ENCODE measurements around the gene HIVEP3. TPM values are rescaled to one million over a fixed set of nuclear protein-coding genes. Genes with fewer than 3 reads are reported as not detected.

The HIVEP3 gene
- total RNA-seq, 1 donor from 2014 or later, result 21.5 TPM

DNA sequence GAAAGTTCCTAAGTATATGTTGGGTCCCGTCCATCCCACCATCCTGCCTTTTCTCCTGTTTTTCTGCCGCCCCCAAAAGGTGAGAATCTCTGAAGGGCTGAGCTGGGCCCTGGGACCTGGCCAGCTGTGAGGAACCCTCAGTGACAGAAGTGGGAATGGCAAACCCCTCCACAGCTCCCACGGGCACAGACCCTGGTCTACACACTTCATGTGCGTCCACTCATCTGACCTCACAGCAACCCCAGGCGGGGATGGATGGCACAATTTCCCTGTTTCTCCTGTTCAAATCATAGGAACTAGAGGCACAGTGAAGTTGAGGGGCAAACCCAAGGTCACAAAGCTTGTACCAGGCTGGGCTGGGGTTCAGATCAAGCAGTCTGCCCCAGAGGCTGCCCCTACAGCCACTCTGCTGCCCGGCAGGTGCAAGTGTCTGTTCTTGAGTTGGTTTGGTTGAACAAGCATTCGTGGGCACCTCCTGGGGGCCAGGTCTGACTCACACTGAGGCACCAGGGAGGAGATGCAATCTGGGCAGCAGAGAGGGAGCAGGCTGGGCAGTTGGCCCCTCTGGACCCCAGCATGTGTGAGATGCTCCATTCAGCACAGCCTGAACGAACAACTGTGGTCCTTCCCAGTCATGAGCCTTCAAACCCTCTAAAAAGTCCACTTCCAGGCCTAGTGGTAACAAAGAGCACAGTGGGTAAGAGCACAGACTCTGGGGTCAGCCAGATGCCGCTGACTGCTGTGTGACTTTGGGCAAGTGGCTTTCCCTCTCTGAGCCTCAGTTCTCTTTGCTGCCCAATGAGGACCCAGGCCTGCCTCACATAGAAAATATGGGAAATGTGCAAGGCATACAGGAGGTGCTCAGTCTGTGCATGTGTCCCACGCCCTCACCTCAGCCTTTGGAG is 438.3 kb downstream of the HIVEP3 start:
- DNase-seq, result no peak

DNA sequence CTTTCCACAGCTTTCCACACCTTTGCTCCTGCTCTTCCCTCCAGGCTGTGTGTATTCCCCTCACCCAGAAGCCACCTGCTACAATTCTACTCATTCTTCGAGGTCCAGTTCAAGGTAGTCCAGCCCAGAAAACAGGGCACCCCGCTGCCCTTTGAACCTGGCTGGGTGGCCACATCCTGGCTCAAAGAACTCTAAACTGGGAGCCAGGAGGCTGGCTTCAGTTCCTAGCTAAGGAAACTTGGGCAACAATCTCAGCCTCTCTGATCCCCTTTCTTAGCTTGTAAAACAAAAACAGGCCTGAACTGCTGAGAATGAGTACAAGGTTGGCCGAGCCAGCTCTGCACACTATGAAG is 438.9 kb downstream of the HIVEP3 start:
- DNase-seq, result no peak

DNA sequence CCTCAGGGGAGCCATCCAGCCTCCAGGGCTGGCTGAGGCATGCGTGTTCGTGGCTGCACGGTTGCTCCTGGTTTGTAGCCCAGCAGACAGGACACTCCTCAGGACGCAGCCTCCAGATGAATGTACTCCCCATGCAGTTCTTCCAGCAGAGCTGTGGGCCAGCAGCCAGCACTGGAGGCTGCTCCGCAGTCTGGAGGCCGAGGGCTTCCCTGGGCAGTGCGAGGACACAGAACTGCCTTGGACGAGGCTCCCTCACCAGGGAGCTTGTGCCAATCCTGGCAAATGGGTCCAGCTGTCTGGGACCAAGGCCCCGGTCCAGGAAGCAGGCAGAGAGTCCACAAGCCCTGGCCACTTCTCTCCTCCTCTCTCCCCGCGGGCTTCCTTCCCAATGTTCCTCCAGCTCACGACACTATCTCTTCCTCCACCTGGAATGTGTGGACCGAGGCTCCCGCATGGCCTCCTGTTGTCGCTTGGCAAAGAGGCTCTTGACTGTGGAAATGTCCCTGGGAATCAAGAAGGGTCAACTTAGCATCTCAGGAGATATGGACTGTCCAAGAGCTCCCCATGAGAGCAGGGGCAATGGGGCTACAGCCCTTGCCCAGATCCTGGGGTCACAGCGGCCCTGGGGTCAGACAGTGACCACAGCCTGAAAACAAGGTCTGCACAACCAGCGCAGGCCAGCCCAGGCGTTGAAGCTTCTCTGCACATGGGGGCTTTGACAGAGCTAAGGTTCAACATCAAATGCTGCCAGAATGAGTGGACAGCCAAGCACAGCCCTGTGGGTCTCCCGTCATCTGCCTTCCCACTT is 439.5 kb downstream of the HIVEP3 start:
- DNase-seq, result no peak

DNA sequence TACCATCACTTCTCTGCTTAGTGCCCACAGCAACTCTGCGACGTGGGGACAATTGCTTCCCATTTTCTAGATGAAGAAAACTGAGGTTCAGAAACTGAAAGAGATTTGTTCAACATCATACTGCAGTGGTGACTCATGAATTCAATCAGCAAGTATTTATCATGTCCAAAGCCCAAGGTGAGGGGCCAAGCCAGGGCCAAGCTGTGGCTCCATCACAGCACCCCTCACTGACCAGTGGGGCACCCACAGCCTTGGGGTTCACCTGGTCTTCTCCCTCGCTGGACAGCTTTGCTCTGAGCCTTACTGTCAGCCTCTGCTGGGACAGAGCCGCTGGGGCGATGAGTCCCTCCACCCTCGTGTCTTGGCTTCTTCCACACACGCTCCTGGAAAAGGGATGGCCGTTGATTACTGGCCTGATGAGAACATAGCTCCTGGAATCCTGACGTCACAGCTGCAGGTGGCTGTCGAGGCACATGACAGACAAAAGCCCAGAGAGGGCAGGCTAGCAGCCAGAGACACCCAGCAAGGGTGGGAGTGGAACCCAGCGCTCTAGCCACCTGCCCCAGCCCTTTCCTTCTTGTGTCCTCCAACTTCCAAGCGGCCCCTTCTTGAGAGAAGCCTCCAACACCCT is 440.5 kb downstream of the HIVEP3 start:
- no peak for DNase-seq

DNA sequence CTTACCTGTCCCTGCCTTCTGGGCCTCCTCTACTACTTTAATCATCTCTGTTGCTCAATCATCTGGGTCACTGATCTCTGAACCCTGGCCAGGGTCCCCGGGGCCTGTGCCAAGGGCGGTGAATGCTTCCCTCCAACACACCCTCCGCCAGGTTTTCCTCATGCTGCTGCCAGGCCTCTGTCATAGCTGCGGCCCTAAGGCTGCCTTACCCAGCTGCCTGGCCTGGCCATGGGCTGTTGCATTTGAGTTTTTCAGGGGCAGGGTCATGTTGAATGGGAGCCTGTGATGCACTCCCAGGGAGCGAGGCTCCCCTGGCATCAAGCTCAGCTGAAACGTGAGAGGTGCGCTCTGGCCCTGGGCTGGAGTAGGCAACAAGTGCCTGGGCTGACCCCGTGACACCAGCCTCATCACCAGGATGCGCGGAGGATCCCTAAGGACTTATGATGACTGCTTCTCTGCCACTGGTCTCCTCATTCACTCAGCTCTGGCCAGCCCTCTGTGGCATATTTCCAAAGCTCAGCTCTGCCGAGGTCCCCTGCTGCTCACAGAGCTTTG is 441.8 kb downstream of the HIVEP3 start:
- no peak for DNase-seq

DNA sequence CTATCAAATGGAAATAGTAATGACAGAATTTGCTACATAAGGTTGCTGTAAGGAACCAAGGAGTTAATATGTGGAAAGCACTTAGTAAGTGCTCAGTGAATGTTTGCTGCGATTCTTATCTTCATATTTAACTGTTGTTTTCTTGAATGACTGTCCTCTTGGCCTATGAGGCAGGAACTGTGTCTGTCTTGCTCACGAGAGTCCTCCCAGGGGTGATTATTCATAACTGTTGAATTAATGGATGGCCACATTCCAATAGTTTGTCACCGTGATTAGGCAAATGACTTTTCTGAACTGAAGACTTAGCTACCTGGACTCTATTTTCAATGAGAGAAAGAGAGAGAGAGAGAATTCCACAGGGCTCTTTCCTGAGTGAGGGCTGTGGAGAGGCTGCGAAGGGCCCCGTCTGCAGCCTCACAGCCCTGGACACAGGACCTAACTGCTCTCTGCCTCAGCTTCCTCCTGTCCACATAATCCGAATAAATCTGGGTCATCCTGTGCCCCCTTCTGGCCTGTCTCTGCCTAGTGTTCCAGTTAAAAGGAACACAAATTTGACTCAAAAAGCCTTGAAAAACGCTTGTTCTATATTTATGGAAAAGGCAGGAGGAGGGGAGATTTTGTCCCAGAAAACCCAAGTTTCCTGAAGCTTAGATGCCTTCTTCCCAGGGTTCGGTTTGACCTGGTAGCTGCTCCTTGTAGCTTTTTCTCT is 442.7 kb downstream of the HIVEP3 start:
- no peak for DNase-seq

DNA sequence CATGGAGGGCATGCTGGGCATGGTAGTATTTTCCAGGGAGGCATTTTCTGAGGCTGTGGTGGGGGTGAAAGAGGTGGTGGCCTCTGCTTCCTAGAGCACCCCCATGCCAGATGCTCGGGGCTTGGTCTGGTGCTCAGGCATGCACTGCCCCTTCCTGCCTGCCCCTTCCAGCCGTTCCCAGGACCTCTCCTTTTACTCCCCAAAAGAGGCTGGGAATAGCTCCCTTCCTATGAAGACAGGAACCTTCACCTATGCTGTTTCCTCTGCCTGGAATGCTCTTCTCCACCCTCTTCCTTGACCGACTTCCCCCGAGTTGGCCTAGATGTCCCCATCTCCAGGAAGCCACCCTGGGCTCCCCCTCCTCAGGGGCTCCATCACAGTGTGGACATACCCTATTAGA is 443.4 kb downstream of the HIVEP3 start:
- DNase-seq, result no peak

DNA sequence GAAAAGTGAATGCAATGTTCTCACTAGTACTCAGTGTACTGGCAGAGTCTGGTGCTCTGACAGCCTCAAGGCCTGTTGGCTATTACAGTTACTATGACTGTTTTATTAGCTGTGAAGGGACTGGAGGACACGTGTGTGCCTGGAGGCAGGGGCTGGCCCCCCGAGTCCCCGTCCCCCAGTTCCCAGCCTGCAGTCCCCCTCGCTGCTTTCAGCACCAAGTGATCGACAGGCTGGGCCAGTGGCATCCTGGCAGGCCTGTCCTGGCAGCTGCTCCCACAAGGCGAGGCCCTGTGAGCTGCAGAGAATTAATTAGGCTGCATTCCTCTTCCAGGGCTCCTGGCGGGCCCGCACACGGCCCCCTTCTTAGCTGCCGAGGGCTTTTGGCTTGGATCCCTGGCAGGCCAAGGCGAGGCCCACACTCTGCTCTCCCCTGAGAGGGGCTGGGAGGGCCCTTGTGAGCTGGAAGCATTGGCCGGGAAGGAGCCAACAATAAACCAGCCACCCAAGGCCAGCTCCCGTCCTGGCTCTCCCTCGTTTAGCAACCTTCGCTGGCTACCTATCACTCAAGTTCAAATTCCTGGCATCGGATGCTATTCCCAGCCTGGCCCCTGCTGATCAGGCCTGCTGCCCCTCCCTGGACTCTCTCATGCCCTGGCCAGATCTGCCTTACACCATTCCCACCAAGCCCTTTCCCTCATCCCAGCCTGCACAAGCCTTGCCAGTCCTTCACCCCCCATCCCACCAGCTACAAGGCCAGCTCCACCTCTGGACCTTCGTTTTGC is 444.0 kb downstream of the HIVEP3 start:
- DNase-seq, result no peak

DNA sequence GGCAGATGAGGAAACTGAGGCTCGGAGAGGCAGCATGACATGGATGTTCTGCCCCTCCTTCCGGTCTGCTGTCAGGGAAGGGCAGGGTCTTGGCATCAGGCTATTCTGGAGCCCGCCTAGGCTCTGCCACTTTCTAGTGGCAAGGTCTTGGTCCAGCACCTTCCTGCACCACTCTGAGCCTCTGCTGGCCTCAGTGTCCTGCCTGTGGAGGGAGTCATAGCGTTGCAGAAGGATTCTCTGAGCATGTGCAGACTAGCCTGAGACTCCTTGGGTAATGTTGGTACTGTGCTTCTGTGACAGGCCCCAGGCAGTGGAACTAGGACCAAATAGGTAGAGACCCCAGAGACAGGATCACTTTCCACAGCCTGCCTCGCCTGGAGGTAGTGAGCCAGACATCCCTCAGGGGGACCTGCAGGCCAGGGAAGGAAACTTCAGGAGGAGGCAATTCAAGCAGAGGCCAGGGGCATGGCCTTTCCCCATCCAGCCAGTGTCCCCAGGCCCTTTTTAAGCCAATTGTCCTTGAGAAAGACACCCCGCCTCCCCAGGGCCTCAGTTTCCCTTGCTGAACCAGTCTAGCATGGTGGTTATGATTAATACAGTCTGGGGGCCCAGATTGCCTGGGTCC is 444.9 kb downstream of the HIVEP3 start:
- no peak for DNase-seq

DNA sequence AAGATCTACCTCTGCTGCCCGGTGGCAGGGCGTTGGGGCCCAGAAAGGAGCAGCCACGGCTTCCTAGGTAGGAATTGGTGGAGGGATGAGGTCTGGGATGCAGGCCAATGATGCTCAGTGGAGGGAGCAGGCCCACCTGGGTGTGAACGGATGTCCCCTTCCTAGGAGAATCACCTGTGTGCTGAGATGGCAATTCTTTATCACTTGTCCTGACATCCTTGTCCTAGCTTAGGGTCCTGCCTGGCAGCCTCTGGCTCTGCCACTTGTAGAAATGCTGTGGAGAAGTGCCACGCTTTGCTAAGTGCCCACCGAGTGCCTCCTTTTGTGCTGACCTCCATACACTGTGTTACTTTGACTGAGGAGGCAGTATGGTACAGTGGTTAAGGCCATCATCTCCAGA is 447.1 kb downstream of the HIVEP3 start:
- no peak for DNase-seq

DNA sequence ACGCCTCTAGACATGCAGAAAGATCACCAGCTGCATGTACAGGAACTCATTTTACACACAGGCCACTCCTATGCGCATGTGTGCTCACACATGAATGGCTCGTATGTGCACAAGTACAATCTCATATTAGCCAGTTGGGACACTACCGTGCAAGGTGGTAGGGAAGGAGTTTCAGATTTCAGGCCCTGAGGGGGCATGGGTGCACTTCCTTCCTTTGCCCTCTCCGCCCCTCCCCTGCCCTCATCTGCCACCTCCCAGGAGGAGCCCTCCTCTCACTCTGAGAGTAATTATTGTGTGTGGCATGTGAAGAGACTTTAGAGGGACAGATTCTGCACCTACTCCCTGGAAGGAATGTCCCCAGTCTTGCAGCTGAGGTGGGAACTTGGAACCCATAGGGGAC is 449.0 kb downstream of the HIVEP3 start:
- DNase-seq, result no peak

DNA sequence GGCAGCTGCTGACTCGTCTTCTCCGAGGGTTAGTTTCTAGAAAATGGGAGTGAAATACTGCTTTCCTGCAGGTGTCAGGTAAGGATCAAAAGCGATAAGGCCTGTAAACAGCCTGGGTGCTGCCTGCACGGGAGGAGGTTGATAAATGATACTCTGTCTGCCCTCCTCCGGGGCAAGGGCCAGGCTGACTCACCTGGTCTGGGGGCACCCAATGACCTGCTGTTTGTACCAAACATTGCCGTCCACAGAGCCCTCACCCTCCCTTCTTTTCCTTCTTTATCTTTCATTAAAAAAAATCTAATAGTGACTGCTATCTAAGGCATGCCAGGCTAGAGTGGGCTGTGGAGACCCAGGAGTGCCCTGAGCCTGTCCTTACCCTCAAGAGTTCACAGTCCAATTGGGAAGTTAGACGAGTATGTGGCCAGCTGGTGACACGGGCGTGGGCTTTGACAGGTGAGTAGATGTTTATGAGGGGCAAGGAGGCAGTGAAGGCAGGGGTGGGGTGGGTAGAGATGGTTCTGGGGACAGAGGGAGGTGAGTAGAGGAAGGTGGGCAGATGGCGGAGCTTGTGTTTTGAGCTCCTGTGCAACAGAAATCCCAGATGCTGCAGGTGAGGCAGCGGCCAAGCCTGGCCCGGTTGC is 450.5 kb downstream of the HIVEP3 start:
- DNase-seq, result no peak

DNA sequence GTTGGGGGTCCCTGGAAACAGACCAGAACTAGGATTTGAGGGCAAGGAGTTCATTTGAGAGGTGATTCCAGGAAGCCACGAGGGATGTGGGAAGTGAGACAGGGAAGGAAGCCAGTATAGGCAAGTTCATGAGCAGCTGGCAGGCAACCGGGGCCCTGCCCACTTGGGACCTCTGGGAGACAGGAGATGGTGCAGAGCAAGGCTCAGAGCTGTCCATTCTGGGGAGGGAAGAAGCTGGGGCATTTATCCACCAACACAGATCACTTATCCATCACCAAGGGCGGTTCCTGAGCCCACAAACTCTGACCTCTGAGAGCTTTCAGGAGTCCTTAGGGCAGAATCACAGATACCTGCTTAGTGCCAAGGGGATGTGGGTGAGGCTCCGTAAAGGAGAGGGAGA is 451.0 kb downstream of the HIVEP3 start:
- DNase-seq, result no peak

DNA sequence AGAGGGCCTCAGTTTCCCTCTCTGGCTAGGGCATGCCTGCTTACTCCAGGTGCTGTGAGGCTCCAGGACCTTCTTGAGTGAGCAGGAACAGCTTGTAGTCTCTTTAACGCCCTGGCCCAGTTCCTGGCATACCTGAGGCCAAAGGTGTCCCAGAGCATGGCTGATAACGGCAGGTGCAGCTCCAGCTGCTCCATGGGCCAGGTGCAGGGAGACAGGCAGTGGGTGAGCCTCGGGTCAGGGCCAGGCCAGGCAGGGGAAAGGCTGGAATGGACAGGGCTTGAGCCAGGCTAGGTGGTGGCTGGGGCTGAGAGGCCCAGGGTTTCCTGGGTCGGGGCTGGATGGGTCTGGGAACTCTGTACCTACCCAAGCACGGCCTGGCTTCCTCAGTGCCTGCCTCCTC is 452.6 kb downstream of the HIVEP3 start:
- DNase-seq, result no peak

DNA sequence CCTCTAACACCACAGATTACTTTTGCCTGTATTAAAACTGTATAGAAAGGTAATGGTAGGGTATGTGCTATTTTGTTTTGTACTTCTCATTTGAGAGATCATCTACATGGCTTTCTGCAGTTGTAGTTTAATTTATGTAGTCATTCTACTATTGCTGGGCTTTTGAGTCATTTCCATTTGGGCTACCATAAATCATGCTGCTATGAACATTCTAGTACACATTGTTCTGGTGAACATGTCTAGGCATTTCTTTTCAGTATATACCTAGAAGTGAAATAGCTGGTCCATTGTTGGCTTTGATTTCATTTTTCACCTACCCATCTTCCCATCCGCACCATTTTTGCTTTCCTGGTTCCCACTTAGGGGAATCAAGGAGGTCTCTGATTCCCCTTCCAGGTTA is 453.0 kb downstream of the HIVEP3 start:
- no peak for DNase-seq

DNA sequence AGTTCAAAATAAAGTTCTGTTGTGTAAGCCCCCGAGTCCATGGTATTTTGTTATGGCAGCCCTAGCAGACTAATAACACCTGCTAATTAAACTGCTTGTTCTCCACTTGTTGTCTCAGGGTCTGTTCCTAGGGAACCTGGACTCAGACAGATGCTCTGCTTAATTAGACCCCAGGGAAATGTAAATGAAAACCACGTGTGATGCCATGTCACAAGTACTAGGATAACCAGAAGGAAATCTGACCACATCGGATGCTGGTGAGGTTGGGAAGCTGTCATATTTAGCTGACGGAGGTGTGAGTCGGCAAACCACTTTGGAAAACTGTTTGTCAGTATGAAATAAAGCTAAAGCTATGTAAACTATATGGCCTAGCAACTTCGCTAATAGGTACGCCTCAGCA is 453.8 kb downstream of the HIVEP3 start:
- DNase-seq, result no peak

DNA sequence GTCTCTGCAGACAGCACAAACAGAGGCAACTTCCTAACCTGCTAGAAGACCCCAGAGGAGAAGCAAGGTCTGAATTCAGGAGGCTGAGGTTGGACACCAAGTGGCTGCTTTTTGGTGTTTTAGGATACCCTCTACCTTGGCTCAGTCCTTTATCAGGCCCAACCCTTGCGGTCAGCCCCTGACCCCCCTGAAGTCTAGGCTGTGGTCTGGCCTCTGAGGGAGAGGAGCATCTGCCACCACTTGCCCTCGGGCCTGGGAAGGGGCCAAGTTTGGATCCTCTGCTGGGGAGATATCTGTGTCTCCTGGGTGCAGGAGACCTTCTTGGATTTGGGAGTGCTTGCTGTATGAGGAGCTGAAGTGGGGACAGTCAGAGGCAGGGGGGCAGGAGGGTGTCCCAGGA is 455.2 kb downstream of the HIVEP3 start:
- DNase-seq, result no peak

DNA sequence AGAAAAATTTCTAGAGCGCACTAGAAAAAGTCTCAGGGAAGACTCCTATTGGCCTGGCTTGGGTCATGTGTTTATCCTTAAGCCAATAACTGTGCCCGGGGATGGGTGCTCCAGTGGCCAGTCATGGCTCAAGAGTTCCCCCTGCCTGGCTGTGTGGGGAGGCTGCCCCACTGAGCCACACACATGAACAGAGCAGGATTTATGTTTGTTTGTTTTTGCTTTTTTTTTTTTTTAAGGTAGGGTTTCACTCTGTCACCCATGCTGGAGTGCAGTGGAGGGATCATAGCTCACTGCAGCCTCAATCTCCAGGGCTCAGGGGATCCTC is 456.1 kb downstream of the HIVEP3 start:
- DNase-seq, result no peak

DNA sequence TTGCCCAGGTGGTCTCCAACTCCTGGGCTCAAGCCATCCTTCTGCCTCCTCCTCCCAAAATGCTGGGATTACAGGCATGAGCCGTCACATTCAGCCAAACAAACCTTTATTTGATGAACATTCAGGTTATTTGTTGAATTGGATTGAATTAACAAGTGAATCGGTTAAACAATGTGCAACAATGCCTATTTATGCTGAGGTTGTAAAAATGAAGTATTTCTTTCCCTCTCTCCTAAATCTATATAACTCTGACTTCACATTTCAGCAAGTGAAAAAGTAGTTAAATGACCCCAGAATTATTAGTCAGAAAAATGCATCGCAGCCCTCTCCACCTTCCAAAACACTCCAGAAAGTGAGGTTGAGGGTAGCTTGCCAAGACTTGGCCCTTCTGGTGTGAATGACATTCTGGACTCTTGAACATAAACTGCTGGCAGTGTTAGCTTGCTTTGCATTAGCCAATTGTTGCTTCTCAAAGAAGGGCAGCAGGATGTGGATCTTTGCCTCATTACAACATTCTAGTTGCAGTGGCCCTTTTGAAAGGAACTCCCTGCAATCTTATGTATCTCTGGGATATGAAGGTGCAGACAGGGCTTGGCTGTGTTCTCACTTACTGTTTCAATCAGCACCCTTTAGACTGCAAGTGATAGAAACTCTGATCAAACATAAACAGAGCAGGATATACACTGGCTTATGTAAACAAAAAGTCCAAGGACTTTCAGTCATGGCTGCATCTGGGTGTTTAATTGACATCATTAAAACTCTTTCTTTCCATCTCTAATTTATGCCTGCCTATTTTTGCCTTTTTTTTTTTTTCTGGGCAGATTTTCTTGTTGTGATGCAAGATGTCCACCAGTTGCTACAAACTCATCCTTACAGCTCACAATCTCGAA is 456.7 kb downstream of the HIVEP3 start:
- no peak for DNase-seq

Data from occipital lobe (tissue), 2 donors.